Lung microvascular endothelial cell (primary cell): Measurements from ENCODE around the gene SAMD14. TPM values are rescaled to one million over a fixed set of nuclear protein-coding genes. Genes with fewer than 3 reads are reported as not detected.

Experiments
- DNase-seq, 2 donors: peaks; one replicate each; pipeline versions ENCODE4 v3.0.0 to v3.0.0-alpha.2; 2010; ENCODE audit warnings: low read depth in 2 of 2
- total RNA-seq: library from RNA; depleted of rRNA; stranded (reverse); fragments of >200 nt; gene quantifications from 2 replicates; pipeline ENCODE4 v1.2.1, GENCODE V29; 2014

Gene SAMD14
- total RNA-seq, 1 donor from 2014 or later, result 3.2 TPM

DNA sequence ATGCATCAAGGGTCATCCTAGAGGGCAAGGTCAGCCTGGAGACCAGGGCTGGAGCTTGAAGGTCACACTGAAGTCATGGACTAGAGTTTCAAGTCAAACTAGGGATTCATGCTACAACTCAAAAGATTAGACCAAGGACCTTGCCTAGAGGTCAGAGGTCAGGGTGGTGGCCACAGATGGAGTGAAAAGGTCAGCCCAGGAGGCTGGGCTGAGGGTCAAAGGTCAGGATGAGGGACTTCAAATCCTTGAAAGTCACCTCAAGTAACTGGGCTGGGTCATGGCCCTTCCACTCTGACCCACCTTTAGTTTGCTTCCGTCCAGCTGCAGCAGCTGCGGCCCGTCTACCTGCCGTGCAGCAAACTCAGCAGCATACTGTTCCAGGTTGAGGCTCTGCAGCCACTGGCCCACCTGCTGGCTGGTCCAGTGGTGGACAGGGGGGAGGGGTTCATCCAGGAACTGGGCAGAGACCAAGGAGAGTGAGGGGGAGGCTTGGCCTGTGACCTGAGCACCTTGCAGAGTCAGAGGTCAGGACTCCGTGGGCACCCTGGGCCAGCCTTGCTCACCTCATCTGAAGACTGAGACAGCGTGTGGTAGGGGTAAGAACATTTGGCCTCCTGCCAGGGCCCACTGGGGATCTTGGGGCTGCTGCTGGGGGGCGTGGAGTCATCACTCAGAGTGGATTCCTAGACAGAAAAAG is 16.2 kb downstream of the SAMD14 start:
- DNase-seq, result no peak

DNA sequence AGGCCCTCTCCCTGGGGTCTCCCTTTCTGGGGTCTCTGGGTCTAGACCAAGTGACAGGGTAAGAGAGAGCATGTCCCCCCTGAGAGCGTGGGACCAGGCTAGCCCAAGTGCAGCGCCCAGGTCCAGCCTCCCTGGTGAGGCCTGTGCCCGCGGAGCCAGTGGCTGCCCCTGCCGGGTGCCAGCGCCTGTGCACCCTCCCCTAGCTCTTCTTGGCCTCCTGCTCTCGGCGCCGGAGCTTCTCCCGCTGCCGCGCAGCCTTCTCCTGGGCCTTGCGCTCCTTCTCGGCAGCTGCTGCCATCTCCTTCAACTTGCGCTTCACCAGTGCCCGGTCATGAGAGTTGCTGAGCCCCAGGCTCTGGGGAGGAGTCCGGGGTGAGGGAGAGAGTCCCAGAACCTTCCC is 17.3 kb downstream of the SAMD14 start:
- no peak for DNase-seq

DNA sequence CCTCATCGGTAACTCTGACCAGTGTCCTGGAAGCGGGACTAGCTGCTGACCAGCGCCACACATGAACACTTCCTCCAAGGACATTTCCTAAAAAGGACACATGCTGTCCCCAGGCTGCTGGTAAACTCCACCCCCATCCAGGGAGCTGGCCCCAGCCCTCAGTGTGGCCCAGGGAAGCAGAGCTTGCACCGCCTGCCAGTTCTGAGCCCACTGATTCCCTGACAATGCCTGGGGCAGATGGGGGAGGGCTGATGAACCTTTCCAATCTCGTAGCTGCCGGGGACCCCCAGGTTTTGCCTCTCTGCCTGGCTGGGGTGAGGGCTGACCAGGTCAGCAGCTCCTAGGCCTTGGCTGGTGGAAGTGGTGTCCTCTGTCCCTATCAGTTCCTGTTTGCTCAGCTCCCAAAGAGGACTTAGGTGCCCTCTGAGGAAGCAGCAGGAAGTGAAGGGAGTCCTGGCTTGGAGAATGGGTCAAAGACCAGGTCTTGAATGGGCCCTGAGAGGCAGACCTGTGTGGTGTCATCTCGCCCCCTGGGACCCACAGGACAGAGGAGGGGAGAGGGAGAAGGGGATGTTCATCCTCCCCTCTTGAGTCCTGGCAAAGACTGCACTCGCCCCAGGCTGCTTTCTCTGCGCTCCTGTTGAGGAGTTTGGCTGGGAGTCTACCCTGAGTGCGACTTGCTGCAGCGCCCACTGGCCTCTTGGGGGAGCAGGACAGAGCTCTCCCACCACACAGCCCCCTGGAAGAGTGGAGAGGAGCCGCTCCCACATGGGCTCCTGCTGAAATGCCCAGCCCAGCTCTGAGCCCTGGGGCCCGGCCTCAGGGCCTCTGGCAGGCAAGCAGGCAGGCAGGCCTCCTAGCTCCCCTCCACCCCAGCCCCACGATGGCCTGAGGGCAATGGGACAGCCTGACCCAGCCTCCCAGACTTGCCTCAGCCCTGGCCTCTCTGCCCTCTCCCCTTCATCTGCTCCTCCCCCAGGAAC is 18.0 kb downstream of the SAMD14 start:
- peak in 1 of 2 donors; percentile 49 for DNase-seq

DNA sequence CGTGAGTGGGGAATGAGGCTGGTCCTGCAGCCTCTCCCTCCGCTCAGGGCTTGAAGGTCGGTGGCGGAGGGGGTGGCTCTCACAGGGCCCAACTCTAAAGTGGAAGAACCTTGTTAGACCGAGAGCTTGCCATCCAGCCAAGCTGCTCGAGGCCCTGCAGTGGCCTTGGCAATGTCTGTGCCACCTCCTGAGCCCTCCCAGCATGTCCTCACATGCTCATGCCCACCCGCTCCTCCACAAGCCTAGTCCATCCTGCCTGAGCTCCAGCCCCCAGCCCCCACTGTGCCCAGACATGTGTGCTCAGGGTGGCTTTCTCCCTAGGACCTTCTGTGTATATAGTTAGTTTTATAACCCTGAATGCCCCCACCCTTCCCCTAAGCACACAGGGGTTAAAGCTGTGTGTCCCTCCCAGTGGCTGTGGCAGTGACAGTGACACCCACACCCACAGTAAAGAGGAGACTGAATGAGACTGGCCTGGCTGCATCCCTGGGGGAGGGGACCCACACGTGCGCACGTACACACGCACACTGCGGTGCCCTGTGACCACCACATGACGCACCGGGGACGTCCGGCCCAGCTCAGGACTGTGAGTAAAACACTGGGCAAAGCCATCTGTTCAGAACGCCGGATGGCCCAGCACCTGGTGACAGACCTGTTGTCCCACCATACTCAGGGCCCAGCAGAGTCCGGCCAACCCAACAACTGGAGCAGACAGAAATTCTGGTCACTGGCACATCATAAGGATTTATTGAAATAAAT is 19.2 kb downstream of the SAMD14 start:
- DNase-seq, result peak; percentile 25 to 73

DNA sequence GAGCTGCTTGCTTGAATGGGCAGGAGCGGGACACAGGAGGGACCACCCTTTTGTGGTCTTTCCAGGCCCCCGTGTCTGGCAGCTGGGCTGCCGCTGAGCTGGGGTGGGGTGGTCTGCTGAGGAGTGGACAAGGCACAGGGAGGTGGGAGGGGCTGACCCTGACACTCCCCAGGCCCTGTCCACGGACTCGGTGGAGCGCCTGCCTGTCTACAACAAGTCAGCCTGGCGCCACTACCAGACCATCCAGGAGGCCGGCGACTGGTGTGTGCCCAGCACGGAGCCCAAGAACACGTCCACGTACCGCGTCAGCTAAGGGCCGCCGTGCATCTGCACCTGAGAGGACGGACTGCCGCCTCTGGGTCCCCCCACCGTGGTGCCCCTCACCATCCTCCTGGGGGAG is 20.2 kb downstream of the SAMD14 start:
- DNase-seq, result no peak

DNA sequence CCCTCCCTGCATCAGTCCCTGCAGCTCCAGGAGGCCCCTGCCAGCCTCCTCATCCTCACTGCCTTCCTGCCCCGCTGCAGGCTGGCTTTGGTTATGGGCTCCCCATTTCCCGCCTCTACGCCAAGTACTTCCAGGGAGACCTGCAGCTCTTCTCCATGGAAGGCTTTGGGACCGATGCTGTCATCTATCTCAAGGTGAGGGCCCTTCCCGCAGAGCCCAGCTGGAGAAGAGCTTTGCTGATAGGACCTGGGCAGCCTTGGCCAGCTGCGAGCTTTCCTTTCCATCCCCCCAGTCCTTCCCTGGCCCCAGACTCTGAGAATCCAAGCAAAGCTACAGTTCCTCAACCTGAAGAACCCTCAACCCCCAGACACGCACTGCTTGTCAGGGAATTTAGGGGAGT is 20.8 kb downstream of the SAMD14 start:
- DNase-seq, result no peak

DNA sequence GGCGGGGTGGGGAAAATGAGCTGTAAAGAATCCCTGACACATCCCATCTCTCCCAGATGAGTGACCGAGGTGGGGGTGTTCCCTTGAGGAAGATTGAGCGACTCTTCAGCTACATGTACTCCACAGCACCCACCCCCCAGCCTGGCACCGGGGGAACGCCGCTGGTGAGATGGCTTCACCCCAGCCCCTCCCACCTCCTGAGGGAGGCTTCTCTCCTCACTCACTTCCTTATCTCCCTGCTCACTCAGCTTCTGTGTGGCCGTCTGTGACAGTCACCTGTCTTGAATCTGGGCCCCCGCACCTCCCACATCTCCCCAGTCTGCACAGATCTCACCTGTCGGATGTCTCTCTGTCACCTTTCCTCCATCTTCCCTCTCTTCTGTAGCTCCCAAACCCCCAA is 21.4 kb downstream of the SAMD14 start:
- no peak for DNase-seq

DNA sequence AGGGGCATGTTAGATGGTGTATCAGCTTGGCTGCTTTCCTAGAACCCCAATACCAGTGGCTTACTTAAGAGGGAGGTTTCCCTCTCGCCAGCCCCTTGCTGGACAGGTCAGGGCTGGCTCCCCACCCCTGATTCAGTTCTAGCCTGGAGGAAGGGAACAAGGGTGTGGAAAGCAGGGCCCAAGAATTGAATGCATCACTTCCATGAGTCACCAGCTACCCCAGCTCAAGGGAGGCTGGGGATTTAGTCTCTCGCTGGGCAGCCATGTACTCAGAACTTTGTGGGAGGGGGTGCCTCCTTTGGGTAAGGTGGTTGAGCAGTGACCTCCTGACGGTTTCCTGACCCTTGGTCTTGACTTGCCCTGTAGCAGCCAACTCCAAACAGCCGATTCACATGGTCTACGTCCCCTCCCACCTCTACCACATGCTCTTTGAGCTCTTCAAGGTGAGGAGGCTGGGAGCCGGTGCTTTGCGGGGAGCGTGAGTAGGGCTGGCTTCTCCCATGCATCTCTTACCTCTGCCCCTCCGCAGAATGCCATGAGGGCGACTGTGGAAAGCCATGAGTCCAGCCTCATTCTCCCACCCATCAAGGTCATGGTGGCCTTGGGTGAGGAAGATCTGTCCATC is 22.1 kb downstream of the SAMD14 start:
- DNase-seq, result no peak

DNA sequence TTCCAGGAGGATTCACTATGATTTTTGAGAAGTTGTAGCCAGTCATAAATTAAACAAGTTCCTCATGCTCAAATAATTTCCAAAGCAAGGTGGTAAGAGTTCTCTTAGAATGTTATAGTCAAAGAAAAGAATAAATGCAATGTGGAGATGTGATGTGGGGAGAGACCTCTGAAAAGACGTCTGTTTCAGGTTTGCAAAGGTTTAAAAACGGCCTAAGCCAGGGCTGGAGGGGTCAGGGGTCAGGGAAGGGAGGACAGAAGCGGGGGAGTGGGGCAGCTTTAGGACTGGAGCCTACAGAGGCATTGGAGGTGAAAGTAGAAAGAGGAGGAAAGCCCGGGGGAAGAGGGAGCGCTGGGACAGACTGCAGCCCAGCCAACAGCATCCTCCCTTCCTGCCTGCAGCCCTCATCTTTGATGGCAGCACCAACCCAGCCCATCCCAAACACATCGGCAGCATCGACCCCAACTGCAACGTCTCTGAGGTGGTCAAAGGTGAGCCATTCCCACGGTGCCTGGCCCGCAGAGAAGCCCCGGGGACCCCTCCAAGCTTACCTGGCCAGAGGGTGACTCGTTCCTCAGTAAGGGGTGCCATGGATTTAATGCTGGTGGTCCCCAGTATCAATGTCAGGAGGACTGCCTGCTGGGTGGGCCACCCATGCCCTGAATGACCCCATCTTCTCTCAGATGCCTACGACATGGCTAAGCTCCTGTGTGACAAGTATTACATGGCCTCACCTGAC is 23.4 kb downstream of the SAMD14 start:
- DNase-seq, result no peak

DNA sequence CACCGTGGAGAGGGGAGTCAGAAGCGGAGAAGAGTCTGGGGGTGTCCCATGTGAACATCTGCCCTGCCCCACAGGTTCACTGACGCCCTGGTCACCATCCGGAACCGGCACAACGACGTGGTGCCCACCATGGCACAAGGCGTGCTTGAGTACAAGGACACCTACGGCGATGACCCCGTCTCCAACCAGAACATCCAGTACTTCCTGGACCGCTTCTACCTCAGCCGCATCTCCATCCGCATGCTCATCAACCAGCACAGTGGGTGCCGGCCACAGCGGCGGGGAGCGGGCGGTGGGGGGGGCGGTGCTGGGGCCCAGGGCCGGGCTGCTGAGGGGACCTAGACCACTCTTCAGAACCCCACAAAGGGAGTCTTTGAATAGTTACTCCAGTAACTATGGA is 24.1 kb downstream of the SAMD14 start:
- no peak for DNase-seq

DNA sequence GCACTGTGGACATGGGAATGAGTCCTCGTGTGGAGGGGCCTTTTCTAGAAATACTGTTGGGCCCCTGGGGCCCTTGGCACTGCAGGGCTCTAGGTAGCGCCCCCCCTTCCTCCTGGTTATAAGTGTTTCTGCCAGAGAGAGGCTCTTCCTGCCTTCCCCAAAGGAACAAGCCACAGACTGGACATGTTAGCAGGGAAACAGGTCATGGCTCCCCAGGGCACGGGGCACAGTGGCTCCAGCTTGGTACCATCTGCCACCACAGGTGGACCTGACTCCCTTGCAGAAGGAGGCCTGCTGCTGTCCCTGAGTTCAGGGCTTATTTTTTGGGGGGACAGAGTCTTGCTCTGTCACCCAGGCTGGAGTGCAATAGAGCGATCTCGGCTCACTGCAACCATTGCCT is 26.0 kb downstream of the SAMD14 start:
- DNase-seq, result no peak

DNA sequence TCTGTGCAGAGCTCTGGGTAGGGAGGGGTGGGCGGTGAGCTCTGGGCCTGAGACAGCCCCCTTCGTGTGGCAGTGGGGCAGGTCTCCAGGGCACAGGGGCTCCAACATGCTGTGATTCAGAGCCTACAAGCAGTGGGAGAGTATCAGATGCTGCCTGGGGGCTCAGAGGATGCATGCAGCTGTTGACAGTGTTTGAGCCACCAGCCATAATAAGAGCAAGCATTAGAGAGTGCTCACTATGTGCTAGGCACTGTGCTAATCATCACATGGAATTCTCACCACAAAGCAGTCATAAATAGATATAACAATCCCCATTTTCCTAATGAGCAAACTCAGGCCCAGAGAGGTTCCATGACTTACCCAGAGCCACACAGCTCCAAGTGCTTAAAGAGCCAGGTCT is 26.7 kb downstream of the SAMD14 start:
- DNase-seq, result no peak

DNA sequence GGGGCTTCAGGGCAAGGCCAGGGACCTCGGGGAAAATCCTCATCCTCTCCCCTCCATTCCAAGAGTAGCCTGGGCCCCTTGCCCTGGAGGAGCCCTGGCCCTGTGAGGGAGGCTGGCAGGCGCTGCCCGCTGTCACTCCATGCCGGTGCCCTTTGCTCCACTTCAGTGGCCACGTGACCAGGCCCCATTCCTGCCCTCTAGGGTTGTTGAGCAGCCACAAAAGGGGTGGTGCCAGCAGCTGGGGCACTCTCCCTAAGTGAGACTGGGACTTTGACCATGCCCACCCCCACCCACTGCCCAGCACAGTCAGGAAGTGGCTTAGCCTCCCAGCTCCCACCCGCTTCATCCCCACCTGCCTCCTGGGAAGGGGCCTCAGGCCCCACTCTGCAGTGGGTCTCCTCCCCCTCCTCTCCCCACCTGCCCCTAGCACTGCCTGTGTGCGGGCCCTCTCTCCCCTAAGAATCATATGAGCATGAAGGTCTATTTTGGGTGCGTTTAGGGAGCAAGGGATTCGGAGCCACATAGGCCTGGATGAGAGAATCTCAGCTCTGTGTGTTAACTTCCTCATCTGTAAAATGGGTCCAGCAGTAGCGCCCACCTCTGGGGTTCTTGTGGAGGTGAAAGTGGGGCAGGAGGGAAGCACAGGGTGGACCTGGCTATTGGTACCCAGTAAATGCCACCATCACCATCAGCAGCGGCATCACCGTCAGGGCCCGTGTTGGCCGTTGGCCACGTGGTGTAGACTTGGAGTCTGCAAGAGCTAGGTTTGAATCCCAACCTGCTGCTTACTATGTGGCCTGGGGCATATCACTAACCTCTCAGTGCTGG is 27.6 kb downstream of the SAMD14 start:
- no peak for DNase-seq

DNA sequence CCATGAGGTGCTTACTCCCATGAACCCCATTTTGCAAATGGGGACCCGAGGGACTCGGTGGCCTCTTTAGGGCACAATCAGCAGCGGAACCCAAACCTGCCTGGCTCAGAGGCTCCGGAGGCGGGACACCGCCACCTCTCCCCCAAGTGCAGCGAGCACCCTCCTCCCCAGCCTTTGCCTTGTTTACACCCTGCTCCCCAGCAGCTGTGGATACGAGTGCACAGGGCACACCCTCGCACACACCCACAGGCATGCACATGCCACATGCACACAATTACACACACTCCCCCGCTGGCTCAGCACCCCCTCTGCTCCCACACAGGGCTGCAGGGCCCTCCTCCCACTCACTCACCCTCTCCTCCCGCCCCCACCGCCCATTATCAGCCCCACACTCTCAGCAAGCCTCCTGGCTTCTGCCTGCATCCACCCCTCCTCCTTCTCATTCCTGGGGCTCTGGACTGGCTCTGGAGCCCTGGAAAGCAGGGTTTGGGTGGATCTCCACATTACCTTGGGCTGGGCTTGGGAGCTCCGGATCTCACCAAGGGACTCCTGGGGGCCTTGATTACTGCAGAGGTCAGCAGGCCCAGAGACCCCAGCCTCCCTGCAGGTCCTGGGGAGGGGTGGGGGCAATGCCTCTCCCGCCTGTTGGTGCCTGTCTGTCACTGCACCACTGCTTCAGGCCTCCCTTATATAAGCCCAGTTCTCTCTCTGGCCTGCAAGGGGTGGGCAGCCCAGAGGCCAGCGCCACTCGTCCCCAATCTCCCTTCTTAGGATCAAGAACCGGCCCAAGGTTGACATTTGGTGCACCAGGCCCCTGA is 28.4 kb downstream of the SAMD14 start:
- no peak for DNase-seq

DNA sequence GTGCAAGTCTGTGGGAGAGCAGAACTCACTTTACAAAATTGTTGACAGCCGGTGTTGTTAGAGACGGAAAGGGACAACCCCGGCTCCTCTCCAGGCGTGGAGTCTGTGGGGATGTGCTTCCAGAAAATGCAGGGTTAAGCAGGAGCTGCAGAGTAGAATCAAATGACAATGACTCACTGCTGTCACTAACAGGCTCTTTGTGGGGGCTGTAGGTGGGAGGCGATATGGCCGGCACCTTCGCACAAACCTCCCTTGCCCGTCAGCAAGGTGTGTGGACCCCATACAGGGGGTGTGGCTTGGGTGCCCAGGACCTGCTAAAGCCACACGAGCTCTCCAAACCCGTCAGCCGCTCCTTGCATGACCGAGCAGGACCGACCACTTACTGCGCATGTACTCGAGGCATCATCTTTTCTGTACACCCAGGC is 29.0 kb downstream of the SAMD14 start:
- no peak for DNase-seq

DNA sequence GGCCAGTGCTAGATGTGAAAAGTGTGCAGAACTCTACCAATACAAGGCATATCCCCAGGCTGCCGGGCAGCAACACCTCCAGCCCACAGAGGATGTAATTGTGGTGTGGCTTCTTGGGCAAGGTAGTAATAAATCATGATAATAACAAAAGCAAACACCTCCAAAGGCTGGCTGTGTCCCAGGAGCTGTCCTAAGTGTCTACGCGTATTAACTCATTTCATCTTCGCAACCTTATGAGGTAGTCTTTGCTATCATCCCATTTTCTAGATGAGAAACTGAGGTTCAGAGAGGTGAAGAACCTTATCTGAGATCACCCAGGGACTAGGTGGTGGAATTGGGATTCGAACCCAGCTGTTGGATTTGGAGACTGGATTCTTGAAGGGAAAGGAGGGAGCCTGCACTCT is 29.5 kb downstream of the SAMD14 start:
- no peak for DNase-seq

DNA sequence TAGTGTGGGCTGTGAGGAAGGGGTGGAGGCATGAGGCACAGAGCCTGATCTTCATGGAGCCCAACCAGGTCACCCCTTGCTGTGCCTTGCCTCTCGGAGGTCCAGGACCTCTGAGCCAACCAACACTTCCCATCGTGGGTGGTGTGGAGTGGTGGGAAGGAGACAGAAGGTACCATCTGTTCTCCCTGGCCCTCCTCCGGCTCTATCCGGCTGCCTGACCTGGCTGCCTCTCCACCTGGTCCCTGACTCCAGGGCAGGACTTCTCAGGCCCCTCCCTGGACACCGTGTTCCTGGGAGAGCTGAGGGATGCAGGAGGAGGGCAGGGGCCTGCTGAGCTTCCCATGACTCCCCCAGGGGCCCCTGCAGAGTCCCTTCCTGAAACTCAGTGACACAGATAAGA is 31.0 kb downstream of the SAMD14 start:
- no peak for DNase-seq

DNA sequence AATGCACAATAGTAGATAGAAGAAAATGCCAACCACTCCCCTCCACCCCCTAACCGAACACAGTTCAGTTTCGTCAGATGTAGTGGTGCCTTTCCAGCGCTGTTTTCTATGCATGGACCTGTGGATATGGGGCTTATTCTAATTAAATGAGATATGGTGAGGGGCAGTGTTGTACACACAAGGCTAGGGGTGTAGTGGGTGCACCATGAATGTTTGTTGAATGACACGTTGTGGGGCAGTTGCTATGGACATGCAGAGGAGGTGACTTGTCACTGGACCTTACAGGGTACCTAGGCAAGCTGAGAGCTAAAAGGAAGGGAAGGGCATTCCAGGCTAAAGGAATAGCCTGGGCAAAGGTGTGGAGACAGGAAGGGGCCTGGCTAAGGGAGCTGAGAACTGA is 31.4 kb downstream of the SAMD14 start:
- DNase-seq, result no peak

DNA sequence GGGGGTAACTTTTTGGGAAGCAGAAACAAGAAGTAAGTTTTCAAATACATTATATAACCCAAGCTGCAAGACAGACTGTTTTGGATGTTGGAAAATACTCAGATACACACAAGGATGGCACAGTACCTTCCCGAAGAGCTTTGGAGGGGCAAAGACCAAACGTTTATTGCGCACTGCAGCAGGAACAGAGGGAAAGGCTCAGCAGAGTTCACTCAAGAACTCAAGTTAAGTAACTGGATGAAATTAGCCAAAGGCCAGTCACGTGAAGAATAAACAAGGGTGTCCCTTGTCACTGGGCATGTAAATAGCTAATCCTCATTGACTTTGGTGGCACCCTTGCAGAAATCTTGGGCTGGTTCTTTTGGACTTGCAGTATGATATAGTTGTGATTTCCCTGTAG is 32.0 kb downstream of the SAMD14 start:
- DNase-seq, result no peak
